Keratinocyte (primary cell): Measurements from ENCODE around the gene ARHGAP10. TPM values are rescaled to one million over a fixed set of nuclear protein-coding genes. Genes with fewer than 3 reads are reported as not detected.

Experiments used
- DNase-seq: peaks from one replicate; pipeline ENCODE4 v3.0.0-alpha.2; 2011; ENCODE audit warnings: low read depth, missing footprints, low spot score
- FAIRE-seq: peaks from 2 replicates; lab custom pipeline; 2011; peaks lifted over from hg19 to GRCh38; lab: Jason Lieb, UNC
- H2AFZ ChIP-seq: 2 replicates; pipeline ENCODE4 v1.6.0; 2012; ENCODE audit warnings: low read length, control low read depth, inconsistent platforms; ENCODE audit not compliant: control insufficient read depth
- H3K27ac ChIP-seq: 2 replicates; pipeline ENCODE4 v1.5.1; 2011; ENCODE audit warnings: low read length; ENCODE audit not compliant: control insufficient read depth, insufficient read depth
- H3K27me3 ChIP-seq: 3 replicates; pipeline ENCODE4 v1.6.0; 2011; ENCODE audit warnings: low read length; ENCODE audit not compliant: control insufficient read depth, insufficient read depth; ENCODE audit errors: extremely low read depth
- H3K36me3 ChIP-seq, 2 experiments: 2 replicates in 1 of 2; 3 replicates in 1 of 2; pipeline ENCODE4 v1.5.1; 2011; ENCODE audit warnings: low read length in 2 of 2, mild to moderate bottlenecking in 1 of 2; ENCODE audit not compliant: control insufficient read depth in 2 of 2, insufficient read depth in 2 of 2; ENCODE audit errors: extremely low read depth in 1 of 2
- H3K4me1 ChIP-seq: 3 replicates; pipeline ENCODE4 v1.5.1; 2011; ENCODE audit warnings: low read length; ENCODE audit not compliant: control insufficient read depth, insufficient read depth; ENCODE audit errors: extremely low read depth
- H3K4me2 ChIP-seq: 3 replicates; pipeline ENCODE4 v1.6.0; 2011; ENCODE audit warnings: low read depth, low read length; ENCODE audit not compliant: control insufficient read depth, insufficient read depth; ENCODE audit errors: extremely low read depth
- H3K4me3 ChIP-seq, 3 experiments: fragments of 200-600 bp in 1 of 3; sonication (generic) in 1 of 3; 2 replicates in 2 of 3; 3 replicates in 1 of 3; pipeline ENCODE4 v1.5.1; 2011 to 2016; ENCODE audit warnings: low read length in 3 of 3, mild to moderate bottlenecking in 3 of 3, control low read depth in 2 of 3, inconsistent platforms in 1 of 3, low read depth in 1 of 3, mixed read lengths in 1 of 3, mixed run types in 1 of 3, moderate library complexity in 1 of 3; ENCODE audit not compliant: control insufficient read depth in 2 of 3, insufficient read depth in 2 of 3; ENCODE audit errors: extremely low read depth in 1 of 3
- H3K79me2 ChIP-seq: 2 replicates; pipeline ENCODE4 v1.6.0; 2012; ENCODE audit warnings: low read length; ENCODE audit not compliant: control insufficient read depth, insufficient read depth
- H3K9ac ChIP-seq: 3 replicates; pipeline ENCODE4 v1.6.0; 2011; ENCODE audit warnings: low read length; ENCODE audit not compliant: control insufficient read depth, insufficient read depth; ENCODE audit errors: extremely low read depth
- H3K9me1 ChIP-seq: 3 replicates; pipeline ENCODE4 v1.6.0; 2011; ENCODE audit warnings: low read length; ENCODE audit not compliant: control insufficient read depth, insufficient read depth; ENCODE audit errors: extremely low read depth
- H3K9me3 ChIP-seq: 2 replicates; pipeline ENCODE4 v1.5.1; 2012; ENCODE audit warnings: low read depth, low read length; ENCODE audit not compliant: control insufficient read depth
- H4K20me1 ChIP-seq: 3 replicates; pipeline ENCODE4 v1.6.0; 2011; ENCODE audit warnings: low read length; ENCODE audit not compliant: control insufficient read depth, insufficient read depth; ENCODE audit errors: extremely low read depth
- CTCF ChIP-seq, 3 experiments: IDR thresholded peaks in 1 of 3; conservative IDR thresholded peaks in 1 of 3; optimal IDR thresholded peaks in 1 of 3; 2 replicates in 2 of 3; 3 replicates in 1 of 3; pipeline versions ENCODE3 to v1.5.1; 2011; ENCODE audit warnings: low read length in 3 of 3, mild to moderate bottlenecking in 3 of 3, moderate library complexity in 2 of 3, control low read depth in 1 of 3, inconsistent platforms in 1 of 3; ENCODE audit not compliant: insufficient read depth in 2 of 3; ENCODE audit errors: extremely low read depth in 1 of 3
- EZH2 ChIP-seq: IDR thresholded peaks from one replicate; pipeline ENCODE4 v1.6.1; 2012; ENCODE audit warnings: inconsistent platforms, mild to moderate bottlenecking, low read length, moderate library complexity
- dilution Hi-C: fragments of 300-500 bp; cut with MboI; formaldehyde crosslinking; loops from one replicate; pipeline ENCODE4 v1.7.0; 2020; ENCODE audit warnings: low sequenced_read_pairs; ENCODE audit not compliant: extremely low pct_ligation_motif_present
- polyA plus RNA-seq, 5 experiments: library from polyadenylated mRNA; depleted of rRNA in 3 of 5; stranded (reverse) in 3 of 5; stranded (forward) in 1 of 5; unstranded in 1 of 5; fragments of >200 nt; gene quantifications; 1 replicate in 1 of 5; 2 replicates in 3 of 5; 3 replicates in 1 of 5; pipeline versions ENCODE4 v1.2.1 to v1.2.3, GENCODE V29; 2011 to 2012; ENCODE audit warnings: missing spikeins in 2 of 5, low read depth in 1 of 5, low replicate concordance in 1 of 5

ARHGAP10 gene
- polyA plus RNA-seq, 1 donor (not counting 4 experiments of a cell fraction or from before 2014, with no cell fraction given): 18.7 TPM

DNA sequence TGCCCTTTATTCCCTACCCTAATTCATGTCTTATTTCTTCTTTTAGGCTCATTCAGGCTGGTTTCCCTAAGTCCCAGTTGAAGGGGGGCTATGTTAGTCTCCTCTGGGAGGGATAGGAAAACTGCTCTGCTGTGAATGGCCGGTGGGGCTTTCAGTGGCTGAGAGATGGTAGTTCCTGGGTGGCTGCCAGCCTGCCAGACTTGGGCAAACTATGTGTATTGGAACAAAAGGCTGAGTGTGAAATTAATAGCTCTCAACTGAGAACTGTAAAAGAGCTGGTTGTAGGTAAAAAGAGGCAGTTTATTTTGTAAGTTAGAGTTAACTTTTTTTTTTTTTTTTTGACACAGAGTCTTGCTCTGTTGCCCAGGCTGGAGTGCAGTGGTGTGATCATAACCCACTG lies 28.8 kb downstream of the ARHGAP10 start:
- Histone ChIP-seq H3K9me3 (no peaks in the 10 kb centered on the region), H2AFZ (no peak overlapping the region), H3K9me1 (no peaks in the 10 kb centered on the region), H3K36me3 (peaks cover 2 to 3% of the 10 kb centered on the region in 2 experiments), H3K79me2 (peaks cover 64% of the 10 kb centered on the region), H4K20me1 (no peaks in the 10 kb centered on the region), H3K9ac (no peak overlapping the region), H3K4me3 (no peak overlapping the region), H3K4me2 (no peak overlapping the region), H3K27me3 (no peaks in the 10 kb centered on the region), H3K27ac (no peak overlapping the region), H3K4me1 (peaks cover 20% of the 10 kb centered on the region)
- TF ChIP-seq EZH2 (no peak), CTCF (optimal IDR thresholded peaks at IDR 0.05 in 1 of 3, IDR thresholded peaks at IDR 0.05 in 1 of 3, conservative IDR thresholded peaks at IDR 0.05 in 1 of 3; ENCODE audit: extremely low read depth in 1 of 3, insufficient read depth in 2 of 3, low read length in 3 of 3) (no peak)
- DNase-seq (no peak), FAIRE-seq (no peak)
- dilution Hi-C loops: no loop called here

- Histone ChIP-seq H3K9me1 (no peaks in the 10 kb centered on the region), H3K4me3 (no peak overlapping the region), H3K27ac (no peak overlapping the region), H3K9ac (no peak overlapping the region), H3K79me2 (peaks cover 64% of the 10 kb centered on the region), H4K20me1 (no peaks in the 10 kb centered on the region), H3K9me3 (no peaks in the 10 kb centered on the region), H2AFZ (no peak overlapping the region), H3K4me1 (peaks cover 17% of the 10 kb centered on the region), H3K27me3 (no peaks in the 10 kb centered on the region), H3K4me2 (no peak overlapping the region), H3K36me3 (peaks cover 2 to 3% of the 10 kb centered on the region in 2 experiments)
- no peak for TF ChIP-seq EZH2
- TF ChIP-seq CTCF (optimal IDR thresholded peaks at IDR 0.05 in 1 of 3, IDR thresholded peaks at IDR 0.05 in 1 of 3, conservative IDR thresholded peaks at IDR 0.05 in 1 of 3; ENCODE audit: extremely low read depth in 1 of 3, insufficient read depth in 2 of 3, low read length in 3 of 3): no peak
- DNase-seq: no peak
- dilution Hi-C loops: no loop called here
- FAIRE-seq: no peak
Observed at GRCh38 chr4:147761218-147761883, 29.5 kb downstream of the ARHGAP10 start.
